ENCODE data around the gene RNF31. TPM values are rescaled to one million over a fixed set of nuclear protein-coding genes. Genes with fewer than 3 reads are reported as not detected.

Gene RNF31
- total and polyA plus RNA-seq, 2 of the 13 experiments (the other 11 are each of a cell fraction or from before 2014, with no cell fraction given): 48.2 to 86.8 TPM

DNA sequence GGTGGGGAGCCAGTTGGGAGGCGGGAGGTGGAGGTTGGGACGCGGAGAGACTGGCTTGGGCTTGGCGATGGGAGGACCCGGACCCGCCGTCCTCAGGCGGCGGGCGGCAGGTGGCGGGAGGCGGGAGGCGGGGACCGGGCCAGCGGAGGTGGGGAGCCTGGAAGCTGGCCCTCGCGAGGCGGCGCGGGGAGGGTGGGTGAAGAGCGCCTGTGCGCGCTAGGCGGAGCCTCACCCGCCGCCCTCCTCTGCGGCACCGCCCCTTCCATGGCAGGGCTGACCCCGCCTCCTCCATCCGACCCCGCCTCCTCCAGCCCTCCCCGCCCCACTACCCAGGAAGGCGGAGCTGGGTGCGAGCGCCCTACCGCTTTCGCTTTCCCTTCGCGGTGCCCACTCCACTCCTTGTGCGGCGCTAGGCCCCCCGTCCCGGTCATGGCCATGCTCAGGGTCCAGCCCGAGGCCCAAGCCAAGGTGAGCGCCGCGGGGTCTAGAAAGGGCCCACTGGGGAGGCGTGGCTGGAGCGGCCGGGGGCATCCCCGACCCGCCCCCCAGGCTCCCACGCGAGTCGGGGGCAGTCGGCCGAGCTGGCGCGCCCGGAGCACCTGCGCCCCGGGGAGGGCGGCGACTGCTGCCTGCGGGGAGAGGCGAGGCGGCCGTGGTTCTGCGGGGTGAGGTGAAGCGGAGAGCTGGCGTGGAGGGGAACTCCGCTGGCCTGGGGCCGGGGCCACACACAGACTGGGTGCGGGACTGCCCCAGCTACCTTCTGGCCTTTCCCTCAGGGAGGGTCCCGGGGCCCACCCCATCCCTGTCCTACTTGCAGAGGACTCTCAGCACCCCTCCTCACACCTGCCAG, 11.2 kb upstream of the RNF31 start, which contains the start of gene PSME1 (continued):
- TF ChIP-seq GRHL1 (CRISPR knock-in tag; conservative IDR thresholded peaks at IDR 0.05) (no peak), PBX3 (CRISPR knock-in tag; IDR thresholded peaks at IDR 0.05; ENCODE audit: borderline replicate concordance) (no peak), ZNF331 (CRISPR knock-in tag; IDR thresholded peaks at IDR 0.05) (peak; percentile 93), KDM4B (CRISPR knock-in tag; IDR thresholded peaks at IDR 0.05) (peak; percentile 9; the same call in 1 of the 2 replicates), SETDB1 (CRISPR knock-in tag; IDR thresholded peaks at IDR 0.05; ENCODE audit: borderline replicate concordance) (no peak), TBX2 (CRISPR knock-in tag; IDR thresholded peaks at IDR 0.05; ENCODE audit: borderline replicate concordance) (peak; percentile 84), TCF12 (IDR thresholded peaks at IDR 0.05) (no peak), TCF12 (CRISPR knock-in tag; IDR thresholded peaks at IDR 0.05) (peak; percentile 93), MBD4 (IDR thresholded peaks at IDR 0.05; ENCODE audit: borderline replicate concordance, low read length) (no peak), BRCA1 (CRISPR knock-in tag; IDR thresholded peaks at IDR 0.05) (no peak; the same call in 1 of the 2 replicates), PHB2 (IDR thresholded peaks at IDR 0.05; ENCODE audit: partially characterized antibody) (no peak), ZNF180 (CRISPR knock-in tag; IDR thresholded peaks at IDR 0.05; ENCODE audit: borderline replicate concordance, low read depth) (no peak), RFX5 (IDR thresholded peaks at IDR 0.05; ENCODE audit: low read depth, low read length) (no peak), ZNF496 (CRISPR knock-in tag; IDR thresholded peaks at IDR 0.05; ENCODE audit: insufficient replicate concordance) (no peak), ZNF205 (CRISPR knock-in tag; IDR thresholded peaks at IDR 0.05) (no peak; the same call in 1 of the 2 replicates), CHD4 (IDR thresholded peaks at IDR 0.05; ENCODE audit: borderline replicate concordance, low read length) (no peak), ATF6 (CRISPR knock-in tag; conservative IDR thresholded peaks at IDR 0.05) (no peak; the same call in 1 of the 2 replicates), ZNF792 (CRISPR knock-in tag; IDR thresholded peaks at IDR 0.05) (peak; percentile 24), ZNF451 (CRISPR knock-in tag; IDR thresholded peaks at IDR 0.05) (peak; percentile 97), ZBTB25 (CRISPR knock-in tag; IDR thresholded peaks at IDR 0.05) (no peak)
- TF ChIP-seq, protein P1, sequence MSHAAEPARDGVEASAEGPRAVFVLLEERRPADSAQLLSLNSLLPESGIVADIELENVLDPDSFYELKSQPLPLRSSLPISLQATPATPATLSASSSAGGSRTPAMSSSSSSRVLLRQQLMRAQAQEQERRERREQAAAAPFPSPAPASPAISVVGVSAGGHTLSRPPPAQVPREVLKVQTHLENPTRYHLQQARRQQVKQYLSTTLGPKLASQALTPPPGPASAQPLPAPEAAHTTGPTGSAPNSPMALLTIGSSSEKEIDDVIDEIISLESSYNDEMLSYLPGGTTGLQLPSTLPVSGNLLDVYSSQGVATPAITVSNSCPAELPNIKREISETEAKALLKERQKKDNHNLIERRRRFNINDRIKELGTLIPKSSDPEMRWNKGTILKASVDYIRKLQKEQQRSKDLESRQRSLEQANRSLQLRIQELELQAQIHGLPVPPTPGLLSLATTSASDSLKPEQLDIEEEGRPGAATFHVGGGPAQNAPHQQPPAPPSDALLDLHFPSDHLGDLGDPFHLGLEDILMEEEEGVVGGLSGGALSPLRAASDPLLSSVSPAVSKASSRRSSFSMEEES (CRISPR knock-in tag; IDR thresholded peaks at IDR 0.05): no peak; the same call in 1 of the 2 replicates
- TF ChIP-seq, protein P2, sequence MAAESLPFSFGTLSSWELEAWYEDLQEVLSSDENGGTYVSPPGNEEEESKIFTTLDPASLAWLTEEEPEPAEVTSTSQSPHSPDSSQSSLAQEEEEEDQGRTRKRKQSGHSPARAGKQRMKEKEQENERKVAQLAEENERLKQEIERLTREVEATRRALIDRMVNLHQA (CRISPR knock-in tag; IDR thresholded peaks at IDR 0.05): no peak

All from HepG2 (cell line).